Large intestine (tissue), 3 donors: ENCODE measurements around the gene DDX11. TPM values are rescaled to one million over a fixed set of nuclear protein-coding genes. Genes with fewer than 3 reads are reported as not detected.
A peak's percentile ranks its signal among the peaks of the same experiment; 100 is the strongest.
"Not testable (repeated sequence)": the region's sequence is repeated elsewhere in the genome, so short reads cannot be mapped to it uniquely, and the experiment has no call there.

Experiments used
- DNase-seq, 2 donors: peaks; one replicate each; pipeline versions ENCODE4 v3.0.0 to v3.0.0-alpha.2; 2013
- H3K27ac ChIP-seq: one replicate; pipeline ENCODE4 v1.5.1; 2013; ENCODE audit warnings: low read length
- H3K27me3 ChIP-seq: 2 replicates; pipeline ENCODE4 v1.6.1; 2013; ENCODE audit warnings: low read length; ENCODE audit not compliant: control insufficient read depth, insufficient read depth
- H3K36me3 ChIP-seq: 2 replicates; pipeline ENCODE4 v1.6.1; 2013; ENCODE audit warnings: low read length; ENCODE audit not compliant: control insufficient read depth, insufficient read depth
- H3K4me1 ChIP-seq: one replicate; pipeline ENCODE4 v1.6.1; 2013; ENCODE audit warnings: low read length; ENCODE audit not compliant: control insufficient read depth, insufficient read depth
- H3K4me3 ChIP-seq: one replicate; pipeline ENCODE4 v1.5.1; 2013; ENCODE audit warnings: low read length
- H3K9me3 ChIP-seq: one replicate; pipeline ENCODE4 v1.6.1; 2013; ENCODE audit warnings: mild to moderate bottlenecking, low read depth, low read length, moderate library complexity; ENCODE audit not compliant: control insufficient read depth
- WGBS: methylation state at CpG from one replicate; pipeline ENCODE4 v1.1.5; 2013; ENCODE audit warnings: low lambda C conversion rate; ENCODE audit not compliant: insufficient coverage; 5-methylcytosine and 5-hydroxymethylcytosine counted together
- polyA plus RNA-seq: library from polyadenylated mRNA; unstranded; fragments of 120-200 nt; gene quantifications from one replicate; pipeline ENCODE4 v1.2.1, GENCODE V29; 2013

DDX11 gene
- polyA plus RNA-seq, 1 donor, result 22.9 TPM

- not testable (repeated sequence) for H3K27me3 ChIP-seq, H3K9me3 ChIP-seq, H3K4me1 ChIP-seq, H3K36me3 ChIP-seq, H3K27ac ChIP-seq, H3K4me3 ChIP-seq, DNase-seq
- WGBS, result no CpG with 5 or more reads among the region's 8 CpGs
Observed at GRCh38 chr12:31097819-31098218, 24.2 kb downstream of the DDX11 start.

- DNase-seq, H3K4me1 ChIP-seq, H3K4me3 ChIP-seq, H3K27me3 ChIP-seq, H3K27ac ChIP-seq, H3K36me3 ChIP-seq, H3K9me3 ChIP-seq: not testable (repeated sequence)
- no CpG with 5 or more reads among the region's 5 CpGs for WGBS
Observed at GRCh38 chr12:31098363-31098762, 24.7 kb downstream of the DDX11 start.

GRCh38 chr12:31098771-31099170, 25.1 kb downstream of the DDX11 start:
- not testable (repeated sequence) for H3K9me3 ChIP-seq, H3K4me1 ChIP-seq, H3K27me3 ChIP-seq, H3K27ac ChIP-seq, H3K36me3 ChIP-seq, DNase-seq, H3K4me3 ChIP-seq
- 80% methylated on average over 1 of the region's 9 CpGs for WGBS

- not testable (repeated sequence) for DNase-seq, H3K4me1 ChIP-seq, H3K27me3 ChIP-seq, H3K9me3 ChIP-seq, H3K36me3 ChIP-seq, H3K27ac ChIP-seq, H3K4me3 ChIP-seq
- WGBS, result no CpG with 5 or more reads among the region's 2 CpGs
Observed at GRCh38 chr12:31099434-31099833, 25.8 kb downstream of the DDX11 start.

GRCh38 chr12:31100503-31101208, 27.0 kb downstream of the DDX11 start:
- H3K4me3 ChIP-seq, H3K27me3 ChIP-seq, DNase-seq, H3K36me3 ChIP-seq, H3K9me3 ChIP-seq, H3K4me1 ChIP-seq, H3K27ac ChIP-seq: not testable (repeated sequence)
- WGBS, result no CpG with 5 or more reads among the region's 26 CpGs

- H3K4me3 ChIP-seq, H3K27ac ChIP-seq, H3K9me3 ChIP-seq, H3K27me3 ChIP-seq, H3K4me1 ChIP-seq, H3K36me3 ChIP-seq, DNase-seq: not testable (repeated sequence)
- WGBS, result no CpG with 5 or more reads among the region's 8 CpGs
Observed at GRCh38 chr12:31102125-31102524, 28.5 kb downstream of the DDX11 start.

GRCh38 chr12:31102596-31102995, 28.9 kb downstream of the DDX11 start:
- H3K27ac ChIP-seq, H3K36me3 ChIP-seq, DNase-seq, H3K4me1 ChIP-seq, H3K27me3 ChIP-seq, H3K4me3 ChIP-seq, H3K9me3 ChIP-seq: not testable (repeated sequence)
- no CpG with 5 or more reads among the region's 9 CpGs for WGBS

- not testable (repeated sequence) for H3K9me3 ChIP-seq, H3K27me3 ChIP-seq, H3K4me3 ChIP-seq, H3K27ac ChIP-seq, H3K36me3 ChIP-seq, H3K4me1 ChIP-seq
- no CpG with 5 or more reads among the region's 16 CpGs for WGBS
- DNase-seq, result peak in 1 of 2 donors; percentile 51
Observed at GRCh38 chr12:31103561-31103975, 29.9 kb downstream of the DDX11 start.

- H3K4me3 ChIP-seq, H3K27me3 ChIP-seq, H3K36me3 ChIP-seq, H3K27ac ChIP-seq, DNase-seq, H3K9me3 ChIP-seq, H3K4me1 ChIP-seq: not testable (repeated sequence)
- WGBS, result no CpG with 5 or more reads among the region's 4 CpGs
Observed at GRCh38 chr12:31104220-31104619, 30.6 kb downstream of the DDX11 start.

GRCh38 chr12:31104773-31105172, 31.1 kb downstream of the DDX11 start:
- not testable (repeated sequence) for H3K36me3 ChIP-seq, H3K27ac ChIP-seq, H3K9me3 ChIP-seq, DNase-seq, H3K27me3 ChIP-seq, H3K4me3 ChIP-seq, H3K4me1 ChIP-seq
- WGBS, result no CpG with 5 or more reads among the region's 14 CpGs

- Histone ChIP-seq H3K27me3 (no peaks in the 10 kb centered on the region), H3K36me3 (no peaks in the 10 kb centered on the region), H3K27ac (no peak overlapping the region), H3K4me3 (no peak overlapping the region), H3K4me1 (peaks cover 6% of the 10 kb centered on the region), H3K9me3 (no peaks in the 10 kb centered on the region)
- no CpG with 5 or more reads among the region's 8 CpGs for WGBS
- no peak for DNase-seq
Observed at GRCh38 chr12:31105668-31106067, 32.0 kb downstream of the DDX11 start.
